ENCODE data around the gene HTR7.
"Not testable (repeated sequence)": the region's sequence is repeated elsewhere in the genome, so short reads cannot be mapped to it uniquely, and the experiment has no call there.

Gene HTR7

DNA sequence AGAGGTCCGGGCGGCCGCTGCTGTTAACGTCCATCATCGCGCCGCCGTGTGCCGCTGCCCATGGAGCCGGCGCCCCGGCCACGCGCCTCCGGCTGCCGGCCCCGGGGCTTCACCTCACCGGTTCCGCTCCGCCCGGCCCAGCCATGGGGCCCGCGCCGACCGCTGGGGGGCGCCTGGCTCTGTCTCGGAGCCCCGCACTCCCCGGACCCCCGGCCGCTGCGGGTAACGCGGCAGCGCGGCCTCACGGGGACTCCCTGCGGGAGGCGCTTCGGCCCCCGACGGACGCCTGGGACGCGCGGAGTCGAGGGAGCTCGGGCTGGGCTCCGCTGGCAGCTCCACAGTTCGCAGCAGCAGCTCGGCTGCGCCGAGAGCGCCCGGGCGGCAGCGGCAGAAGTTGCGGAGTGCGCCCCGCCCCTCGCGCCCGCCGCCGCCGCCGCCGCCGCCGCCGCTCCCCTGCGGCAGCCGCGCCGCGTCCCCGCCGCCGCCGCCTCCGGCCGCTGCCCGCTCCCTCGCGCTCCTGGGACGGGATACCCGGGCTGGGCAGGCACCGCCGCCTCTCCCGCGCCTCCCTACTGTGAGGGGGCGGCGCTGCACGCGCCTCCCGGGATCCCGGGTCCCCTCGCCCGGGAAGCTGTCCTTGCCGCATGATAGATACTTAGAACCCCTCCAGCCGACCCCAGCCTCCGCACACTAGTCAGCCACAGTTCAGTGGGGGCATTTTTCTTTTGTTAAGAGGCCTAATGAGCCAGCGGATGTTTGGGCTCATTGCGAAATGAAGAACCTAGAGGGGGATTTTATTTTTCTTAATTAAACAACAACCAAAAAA, at the start of gene HTR7:
HTR7 (minus strand) TSS at position 405 of the 826 bp plus-strand sequence; CDS start at position 37, 368 bp downstream.
- DNase-seq: peak; percentile 85

DNA sequence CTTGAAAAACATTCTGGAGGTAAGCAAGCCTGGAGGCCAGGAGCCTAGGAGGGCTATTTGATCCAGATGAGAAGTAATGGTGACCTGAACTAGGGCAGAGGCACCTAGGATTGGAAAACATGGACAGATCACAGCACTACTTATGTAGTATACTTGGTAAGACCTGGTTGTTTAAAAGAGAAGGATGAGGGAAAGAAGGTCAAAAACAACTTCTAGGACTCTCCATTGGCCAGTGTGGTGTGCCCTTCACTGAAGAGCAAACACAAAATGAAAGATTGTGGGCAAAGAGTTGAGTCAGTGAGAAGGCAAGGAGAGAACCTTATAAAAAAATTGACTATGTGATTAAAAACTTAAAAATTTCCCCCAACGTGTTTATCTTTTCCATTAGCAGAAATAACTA, 48.8 kb upstream of the HTR7 start:
- DNase-seq: no peak

DNA sequence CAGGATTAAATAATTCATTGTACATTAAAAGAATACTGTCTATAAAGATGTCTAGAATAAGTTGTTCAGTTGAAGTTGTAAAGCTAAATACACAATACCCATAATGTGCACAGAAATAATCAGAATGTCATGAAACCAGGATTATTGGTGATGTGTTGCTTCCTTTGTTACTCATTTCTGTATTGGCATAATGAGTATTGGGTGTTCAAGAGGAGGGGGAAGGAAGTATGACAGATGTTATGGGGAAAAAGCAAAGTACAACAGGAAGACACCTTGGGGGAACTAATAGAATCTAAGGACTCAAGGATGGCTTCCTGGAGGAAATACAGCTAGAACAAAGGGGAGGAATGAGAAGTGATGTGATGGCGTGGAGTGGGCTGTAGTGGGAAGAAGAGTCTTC, 48.1 kb upstream of the HTR7 start:
- DNase-seq: no peak

DNA sequence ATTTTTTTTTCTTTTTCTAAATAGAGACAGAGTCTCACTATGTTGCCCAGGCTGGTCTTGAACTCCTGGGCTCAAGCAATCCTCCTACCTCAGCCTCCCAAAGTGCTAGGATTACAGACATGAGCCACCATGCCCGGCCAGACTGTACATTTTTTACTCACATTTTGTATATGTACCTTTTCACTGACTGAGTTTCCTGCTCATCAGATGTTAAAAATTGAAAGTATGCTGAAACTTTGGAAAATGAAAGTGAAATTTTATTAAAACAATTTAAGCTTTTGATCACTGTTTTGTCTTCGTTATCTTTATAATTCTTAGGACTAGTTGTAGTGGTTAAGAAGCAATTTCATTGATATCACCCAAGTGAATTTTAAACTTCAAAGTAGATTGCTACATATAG, 39.1 kb upstream of the HTR7 start:
- not testable (repeated sequence) for DNase-seq

DNA sequence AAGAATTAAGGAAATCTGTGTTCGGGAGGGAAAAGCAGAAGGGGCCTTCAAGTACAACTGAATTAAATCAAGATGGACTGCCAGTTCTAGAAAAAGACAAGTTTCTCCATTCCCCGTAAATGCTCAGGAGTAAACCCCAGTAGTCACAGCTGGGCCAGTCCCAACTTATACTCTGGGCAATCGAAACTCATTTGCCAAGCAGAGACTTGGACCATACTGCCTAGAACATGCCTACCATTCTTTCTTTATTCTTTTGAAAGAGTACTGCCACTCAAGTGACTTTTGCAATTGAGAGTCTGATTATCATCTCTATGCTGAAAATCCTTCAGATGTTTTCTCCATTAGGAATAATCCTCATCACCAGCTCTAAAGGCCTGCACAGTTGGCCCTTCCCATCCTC, 35.4 kb upstream of the HTR7 start:
- DNase-seq: no peak

DNA sequence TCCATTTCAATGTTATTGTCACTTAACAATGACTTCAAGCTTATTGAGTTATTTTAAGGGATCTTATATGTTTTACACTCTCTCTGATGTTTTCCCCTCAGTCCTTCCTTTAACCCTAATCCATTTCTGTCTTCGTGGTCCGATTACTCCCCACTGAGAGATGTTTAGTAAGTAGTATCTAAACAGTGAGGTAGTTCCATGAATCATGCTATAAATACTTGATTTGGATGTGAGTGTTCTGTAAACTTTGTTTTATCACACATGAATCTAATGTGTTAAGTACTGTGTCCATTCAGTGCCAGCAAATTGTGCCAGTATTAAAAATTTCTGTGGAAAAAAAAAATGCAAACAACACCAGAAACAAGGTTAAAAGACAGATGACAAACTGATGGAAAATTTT, 32.5 kb upstream of the HTR7 start:
- no peak for DNase-seq

DNA sequence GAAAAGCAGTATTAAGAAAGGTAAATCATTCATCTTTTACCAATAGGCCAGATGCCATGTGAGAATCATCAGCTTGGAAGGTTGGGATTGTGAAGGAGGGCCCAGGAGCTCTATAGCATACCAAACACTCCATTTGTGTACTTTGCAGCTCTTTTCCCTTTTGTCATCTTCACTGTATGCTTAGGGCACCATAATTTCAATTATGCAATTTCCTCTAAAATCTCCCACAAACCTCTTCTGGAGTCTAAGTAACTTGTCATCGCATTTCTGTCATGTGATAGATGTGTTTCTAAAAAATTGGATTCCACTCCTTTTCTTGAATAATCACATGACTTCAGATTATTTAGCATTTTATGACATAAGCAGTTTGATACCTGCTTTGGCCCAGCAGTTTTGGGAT, 31.8 kb upstream of the HTR7 start:
- DNase-seq: no peak

DNA sequence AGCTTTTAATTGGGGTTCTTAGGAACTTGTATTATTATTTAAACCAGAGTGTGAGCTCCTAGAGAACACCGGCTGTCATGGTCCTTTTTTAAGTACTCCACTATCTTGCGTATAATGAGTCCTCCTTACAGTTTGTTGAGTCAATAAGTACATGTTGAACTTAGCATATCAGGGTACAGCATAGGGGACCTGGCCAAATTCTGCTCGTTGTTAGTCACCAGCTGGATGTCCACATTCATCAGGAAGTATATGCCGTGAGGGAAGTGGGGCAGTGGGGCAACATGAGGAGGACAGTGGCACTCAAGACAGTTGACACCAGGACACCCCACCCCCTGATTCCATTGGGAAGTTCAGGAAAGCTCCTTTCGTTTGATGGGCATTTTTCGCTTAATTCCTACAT, 30.5 kb upstream of the HTR7 start:
- no peak for DNase-seq

DNA sequence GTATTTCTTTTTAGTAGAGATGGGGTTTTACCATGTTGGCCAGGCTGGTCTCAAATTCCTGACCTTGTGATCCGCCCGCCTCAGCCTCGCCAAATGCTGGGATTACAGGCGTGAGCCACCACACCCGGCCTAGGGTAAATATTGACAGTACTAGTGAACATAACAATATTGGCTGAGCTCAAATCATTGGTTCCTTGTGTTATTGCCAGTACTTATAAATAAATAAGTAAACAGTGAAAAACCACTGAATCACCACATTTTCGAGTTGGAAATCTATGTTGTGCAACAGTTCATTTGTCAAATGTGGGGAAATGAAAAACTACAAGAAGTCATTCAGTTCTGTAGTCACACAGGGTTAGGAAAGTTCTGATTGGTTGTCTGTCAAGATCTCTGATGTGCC, 29.7 kb upstream of the HTR7 start:
- DNase-seq: no peak

DNA sequence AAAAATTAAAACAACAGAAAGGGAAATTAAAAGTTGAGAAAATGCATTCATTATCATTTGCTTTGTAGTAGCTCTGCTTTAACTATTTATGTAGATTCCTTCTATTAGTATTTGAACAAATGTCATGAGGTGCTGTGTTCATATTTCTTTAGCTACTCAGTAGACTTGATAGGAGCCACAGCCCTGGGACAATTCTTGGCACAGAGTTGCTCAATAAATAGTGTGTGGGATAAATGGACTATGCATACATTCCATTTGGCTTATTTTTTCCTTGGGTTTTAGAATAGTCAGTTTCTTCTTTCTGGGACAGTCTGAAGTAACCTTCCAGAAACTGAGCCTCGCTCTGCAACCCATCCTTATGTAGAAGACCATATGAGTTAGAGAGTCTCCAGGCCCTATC, 27.3 kb upstream of the HTR7 start:
- no peak for DNase-seq

DNA sequence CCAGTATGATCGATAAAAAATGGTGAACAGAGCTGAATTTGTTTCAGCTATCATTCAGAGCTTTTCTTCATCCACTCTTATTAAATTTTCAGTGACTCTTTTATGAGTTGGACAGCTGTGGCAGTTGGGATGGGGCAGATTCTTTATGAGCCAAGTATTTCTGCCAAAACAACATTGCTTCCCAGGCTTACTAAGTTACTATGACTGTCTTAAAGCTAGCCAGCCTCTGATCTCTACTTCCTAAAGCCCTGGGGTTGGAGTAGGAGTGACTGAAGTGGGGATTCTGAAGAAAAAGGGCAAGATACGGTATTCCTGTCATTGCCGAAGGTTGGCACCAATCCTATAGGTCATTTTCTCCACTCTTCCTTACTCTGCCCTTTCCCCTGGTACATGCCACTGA, 26.6 kb upstream of the HTR7 start:
- no peak for DNase-seq

DNA sequence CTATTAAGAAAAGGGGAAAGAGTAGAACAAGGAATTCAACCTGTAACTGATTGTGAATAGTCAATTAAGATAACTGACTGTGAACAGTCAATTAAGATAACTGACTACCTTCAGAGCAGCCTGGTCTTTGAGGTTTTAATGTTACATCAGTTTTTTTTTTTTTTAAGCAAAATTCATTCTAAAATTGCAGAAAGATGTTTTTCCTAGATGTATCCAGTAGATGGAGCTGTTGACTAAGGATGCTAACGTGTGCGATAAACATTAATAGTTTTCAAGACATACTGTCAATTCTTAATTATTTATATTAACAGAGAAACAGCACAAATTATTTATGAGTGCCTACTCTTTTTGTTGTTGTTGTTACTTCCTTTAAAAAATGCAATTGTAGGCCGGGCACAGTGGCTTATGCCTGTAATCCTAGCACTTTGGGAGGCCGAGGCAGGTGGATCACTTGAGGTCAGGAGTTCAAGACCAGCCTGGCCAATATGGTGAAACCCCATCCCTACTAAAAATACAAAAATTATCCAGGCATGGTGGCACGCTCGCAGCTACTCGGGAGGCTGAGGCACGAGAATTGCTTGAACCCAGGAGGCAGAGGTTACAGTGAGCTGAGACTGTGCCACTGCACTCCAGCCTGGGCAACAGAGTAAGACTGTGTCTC, 22.4 kb upstream of the HTR7 start:
- peak; percentile 75 for DNase-seq

DNA sequence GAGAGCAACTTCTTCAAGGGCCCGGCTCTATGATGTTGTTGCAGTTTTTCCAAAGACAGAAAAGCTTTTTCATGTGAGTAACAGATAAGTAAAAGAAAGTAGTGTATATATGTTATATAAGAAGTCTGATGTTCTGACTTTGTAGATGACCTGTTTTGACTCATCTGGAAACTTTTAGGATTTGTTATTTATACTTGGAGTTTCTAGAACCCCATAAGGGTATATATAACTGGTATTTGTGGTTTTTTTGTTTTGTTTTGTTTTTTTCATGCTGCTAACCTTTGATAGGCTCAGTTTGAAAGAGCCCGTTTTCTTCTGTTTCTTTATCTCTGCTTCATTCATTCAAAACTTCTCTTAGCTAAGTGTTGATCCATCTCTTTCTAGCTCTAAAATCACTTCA, 21.2 kb upstream of the HTR7 start:
- no peak for DNase-seq

DNA sequence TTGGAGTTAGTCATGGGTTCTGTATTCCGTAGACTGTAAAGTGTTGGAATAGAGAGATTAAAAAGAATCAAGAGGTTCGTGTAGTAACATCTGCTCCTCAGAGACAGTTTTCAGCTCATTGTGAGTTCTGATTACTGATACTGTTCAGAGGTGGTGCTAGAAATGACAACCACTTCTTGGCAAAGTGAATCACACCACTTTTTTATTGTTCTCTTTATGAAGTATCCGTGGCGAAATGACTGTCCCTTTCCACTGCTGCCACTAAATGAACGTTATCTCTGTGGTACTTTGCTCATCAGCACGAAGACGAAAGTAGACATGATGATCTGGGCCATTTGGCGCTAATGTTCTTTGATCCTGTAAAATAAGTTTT, 14.8 kb upstream of the HTR7 start:
- no peak for DNase-seq

DNA sequence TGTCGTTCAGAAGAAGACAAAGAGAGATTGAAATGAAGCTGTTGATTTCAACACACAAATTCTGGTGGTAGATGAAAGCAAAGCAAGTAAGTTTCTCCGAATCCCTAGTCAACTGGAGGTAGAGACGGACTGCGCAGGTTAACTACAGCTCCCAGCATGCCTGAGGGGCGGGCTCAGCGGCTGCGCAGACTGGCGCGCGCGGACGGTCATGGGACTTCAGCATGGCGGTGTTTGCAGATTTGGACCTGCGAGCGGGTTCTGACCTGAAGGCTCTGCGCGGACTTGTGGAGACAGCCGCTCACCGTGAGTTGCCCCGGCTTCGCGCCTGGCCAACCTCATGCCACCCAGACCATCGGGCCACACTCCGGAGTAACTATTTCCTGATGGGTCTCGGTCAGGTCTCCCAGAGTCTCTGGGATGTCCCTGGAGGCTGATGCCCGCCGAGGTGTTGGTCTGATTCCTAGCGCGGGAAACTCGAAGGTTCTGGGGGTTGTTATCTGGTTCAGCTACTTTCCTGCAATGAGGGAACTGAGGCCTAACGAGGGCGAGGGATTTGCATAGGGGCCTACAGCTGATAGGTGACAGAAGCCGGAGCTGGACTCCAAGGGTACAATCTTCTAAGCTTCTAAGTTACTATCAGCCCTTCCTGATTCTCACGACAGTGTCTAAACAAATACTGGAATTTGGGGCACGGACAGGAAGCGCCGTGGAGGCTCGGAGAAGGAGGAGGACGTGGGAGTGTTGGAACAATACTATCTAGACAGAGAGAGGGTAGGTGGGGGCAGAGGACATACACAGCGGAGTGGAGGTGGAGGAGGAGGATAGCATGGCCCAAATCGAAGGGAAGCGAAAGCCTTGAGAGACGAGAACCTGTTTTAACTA, 14.2 kb upstream of the HTR7 start, which contains the start of gene RPP30:
RPP30 (plus strand) TSS at position 209 of the 882 bp plus-strand sequence; CDS start at position 222, 13 bp downstream.
- DNase-seq: no peak

DNA sequence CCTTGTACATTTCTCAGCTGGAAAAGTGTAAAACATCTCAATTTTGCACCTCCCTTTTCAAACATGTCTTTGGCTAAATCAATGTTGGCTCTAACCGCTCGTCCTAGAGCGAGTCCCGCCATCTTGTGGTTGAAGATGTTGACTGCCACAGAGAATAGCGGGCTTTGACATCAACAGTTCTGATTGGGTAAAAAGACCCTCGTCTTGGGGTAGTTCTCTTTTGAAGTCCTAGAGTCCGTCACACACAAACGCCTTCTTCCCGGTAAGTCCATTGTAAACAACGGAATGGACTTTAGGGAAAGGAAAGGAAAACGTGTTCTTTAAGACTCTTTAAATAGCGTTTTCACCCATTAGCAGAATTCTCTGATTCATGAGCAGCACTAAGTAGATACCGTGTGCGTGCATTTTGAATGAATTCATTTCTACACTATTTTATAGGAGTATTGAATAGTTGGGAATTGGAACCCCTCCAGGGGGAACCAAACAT, 13.5 kb upstream of the HTR7 start:
- peak; percentile 94 for DNase-seq

DNA sequence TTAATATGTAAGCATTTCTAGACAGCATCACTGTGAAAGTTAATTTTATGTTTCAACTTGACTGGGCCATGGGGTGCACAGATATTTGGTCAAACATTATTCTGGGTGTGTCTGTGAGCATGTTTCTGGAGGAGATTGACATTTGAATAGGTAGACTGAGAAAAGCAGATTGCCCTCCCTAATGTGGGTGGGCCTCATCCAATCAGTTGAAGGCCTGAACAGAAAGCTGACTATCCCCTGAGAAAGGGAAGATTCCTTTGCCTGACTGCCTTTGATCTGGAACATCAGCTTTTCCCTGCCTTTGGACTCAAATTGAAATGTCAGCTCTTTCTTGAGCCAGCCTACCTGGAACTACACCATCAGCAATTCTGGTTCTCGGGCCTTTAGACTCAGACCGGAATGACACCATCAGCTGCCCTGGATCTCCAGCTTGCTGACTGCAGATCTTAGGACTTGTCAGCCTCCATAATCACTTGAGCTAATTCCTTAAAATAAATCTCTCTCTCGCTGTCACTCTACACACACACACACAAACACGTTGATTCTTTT, 8.3 kb upstream of the HTR7 start:
- no peak for DNase-seq

DNA sequence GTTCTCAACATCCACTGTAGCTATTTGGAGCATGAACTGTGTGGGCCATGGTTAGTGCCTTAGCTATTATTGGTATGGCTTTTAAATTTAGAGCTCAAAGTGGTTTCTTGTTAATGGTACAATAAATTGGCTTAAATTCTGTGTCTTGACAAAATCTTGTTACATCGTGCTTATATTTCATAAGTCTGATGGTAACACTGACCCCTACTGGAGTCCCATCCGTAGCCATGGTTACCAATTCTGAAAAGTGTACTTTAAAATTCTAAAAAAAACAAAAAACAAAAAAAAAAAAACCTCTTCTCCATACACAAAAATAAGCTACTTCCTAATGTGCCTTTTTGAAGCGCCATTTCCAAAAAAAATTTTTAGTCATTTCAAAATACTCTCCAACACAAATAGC, 7.6 kb upstream of the HTR7 start:
- DNase-seq: no peak

DNA sequence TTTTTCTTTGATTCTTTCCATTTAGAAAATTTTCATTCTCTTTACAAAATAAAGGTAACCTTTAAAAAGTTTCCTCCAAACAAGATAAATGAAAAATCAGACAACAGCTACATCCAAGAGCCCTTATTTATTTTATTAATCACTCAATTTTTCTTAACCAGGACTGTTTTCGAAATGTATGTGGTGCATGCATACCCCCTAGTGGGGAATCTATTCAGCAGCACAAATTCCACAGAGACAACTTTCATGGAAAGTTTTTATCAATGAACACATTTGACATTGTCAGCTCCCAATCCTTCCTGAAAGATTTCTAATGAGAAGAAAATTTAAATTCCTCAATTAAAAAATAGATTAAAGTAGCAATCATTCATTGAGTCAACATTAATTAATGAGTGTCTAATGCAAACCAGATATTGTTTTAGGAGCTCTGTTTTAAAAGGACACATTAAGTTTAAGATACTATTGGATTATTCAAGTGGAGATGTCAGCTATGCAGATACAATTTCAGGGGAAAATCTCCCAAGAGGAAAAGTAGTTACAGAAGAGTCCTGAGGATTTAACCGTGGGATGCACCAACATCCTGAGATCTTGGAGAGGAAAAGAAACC, 5.2 kb upstream of the HTR7 start:
- DNase-seq: peak; percentile 67

DNA sequence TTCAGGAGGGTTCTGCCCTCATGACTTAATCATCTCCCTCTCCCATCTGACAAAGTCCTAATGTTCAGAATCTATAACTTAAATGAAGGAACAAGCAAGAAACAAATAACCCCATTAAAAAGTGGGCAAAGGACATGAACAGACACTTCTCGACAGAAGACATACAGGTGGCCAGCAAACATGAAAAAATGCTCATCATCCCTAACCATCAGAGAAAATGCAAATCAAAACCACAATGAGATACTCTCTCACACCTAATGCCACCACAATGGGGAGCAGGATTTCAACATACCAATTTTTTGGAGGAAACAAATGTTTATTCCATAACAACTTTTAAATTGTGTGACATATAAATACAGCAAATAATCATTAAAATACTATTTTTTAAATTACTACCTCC, 3.0 kb upstream of the HTR7 start:
- no peak for DNase-seq

DNA sequence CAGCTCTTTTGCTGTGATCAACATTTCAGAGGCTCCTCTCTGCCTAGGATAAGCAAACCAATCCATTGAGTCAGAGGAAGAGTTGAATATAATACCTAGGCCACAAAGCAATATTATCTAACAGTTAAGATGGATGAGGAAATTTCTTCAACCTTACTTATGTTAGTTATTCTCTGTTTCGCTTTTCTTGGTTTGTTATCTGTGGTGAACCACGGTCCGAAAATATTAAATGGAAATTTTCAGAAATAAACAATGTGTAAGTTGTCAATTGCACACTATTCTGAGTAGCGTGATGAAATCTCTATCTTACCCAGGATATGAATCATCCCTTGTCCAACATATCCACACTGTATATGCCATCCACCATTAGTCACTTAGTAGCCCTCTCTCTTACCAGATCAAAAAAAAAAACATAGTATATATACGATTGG, 1.5 kb upstream of the HTR7 start:
- no peak for DNase-seq

DNA sequence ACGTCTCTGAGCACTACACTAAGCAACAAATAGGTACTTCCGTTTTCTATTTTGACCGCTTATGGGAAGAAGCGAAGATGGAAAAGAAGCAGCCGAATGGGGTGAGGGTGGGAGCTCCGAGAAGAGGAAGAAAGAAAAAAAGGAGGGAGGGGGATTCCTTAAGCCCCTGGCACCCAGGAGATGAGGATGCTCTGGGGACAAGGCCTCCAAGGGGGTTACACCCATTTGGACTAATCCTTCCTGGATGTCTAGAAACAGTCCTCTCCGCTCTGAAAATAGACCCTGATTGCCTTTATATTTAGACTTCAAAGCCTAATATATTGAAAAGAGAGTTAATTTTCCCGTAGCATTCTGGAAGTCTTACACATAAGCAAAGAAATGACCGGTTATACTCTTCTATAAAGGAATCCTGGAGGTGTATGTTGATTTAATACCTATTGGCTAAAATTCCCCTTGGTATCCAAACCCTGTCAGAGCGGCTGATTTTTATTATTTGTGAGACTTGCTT, 676 bp upstream of the HTR7 start:
- no peak for DNase-seq

All from eye (tissue), 1 donor.